Measurements from ENCODE around the gene USP35. TPM values are rescaled to one million over a fixed set of nuclear protein-coding genes. Genes with fewer than 3 reads are reported as not detected.

The USP35 gene
- total and polyA plus RNA-seq, 12 donors, result 13.6 to 75.9 (median 32.1) TPM

- no peak overlapping the region for H3K27ac ChIP-seq
- no peaks in the 10 kb centered on the region for H3K9me3 ChIP-seq (replicated peaks in 1 of 3)
- H3K4me3 ChIP-seq, result no peak overlapping the region
- WGBS, 4 donors, result 94 to 100% (median 97%) methylated on average over 5 of the region's 5 CpGs
- H3K4me1 ChIP-seq (replicated peaks in 1 of 2), result peaks cover 0 to 10% of the 10 kb centered on the region in 2 donors
- no peaks in the 10 kb centered on the region for H3K27me3 ChIP-seq
- peak in 3 of 7 donors; percentile 12 to 43 (median 12) for DNase-seq
- intact Hi-C loops (cut with DNase I), result loop anchor here in 1 of 2 donors (10.0 kb wide), 1 partner anchor 348 kb away; no protein-coding TSS in a partner anchor
- peaks cover 0 to 75% of the 10 kb centered on the region in 2 donors for H3K36me3 ChIP-seq (replicated peaks in 1 of 2)
- TF ChIP-seq CTCF (IDR thresholded peaks at IDR 0.05) (no peak), POLR2A (IDR thresholded peaks at IDR 0.05) (no peak)
These were observed 28.0 kb downstream of the USP35 start for GRCh38 chr11:78216571-78217287.

DNA sequence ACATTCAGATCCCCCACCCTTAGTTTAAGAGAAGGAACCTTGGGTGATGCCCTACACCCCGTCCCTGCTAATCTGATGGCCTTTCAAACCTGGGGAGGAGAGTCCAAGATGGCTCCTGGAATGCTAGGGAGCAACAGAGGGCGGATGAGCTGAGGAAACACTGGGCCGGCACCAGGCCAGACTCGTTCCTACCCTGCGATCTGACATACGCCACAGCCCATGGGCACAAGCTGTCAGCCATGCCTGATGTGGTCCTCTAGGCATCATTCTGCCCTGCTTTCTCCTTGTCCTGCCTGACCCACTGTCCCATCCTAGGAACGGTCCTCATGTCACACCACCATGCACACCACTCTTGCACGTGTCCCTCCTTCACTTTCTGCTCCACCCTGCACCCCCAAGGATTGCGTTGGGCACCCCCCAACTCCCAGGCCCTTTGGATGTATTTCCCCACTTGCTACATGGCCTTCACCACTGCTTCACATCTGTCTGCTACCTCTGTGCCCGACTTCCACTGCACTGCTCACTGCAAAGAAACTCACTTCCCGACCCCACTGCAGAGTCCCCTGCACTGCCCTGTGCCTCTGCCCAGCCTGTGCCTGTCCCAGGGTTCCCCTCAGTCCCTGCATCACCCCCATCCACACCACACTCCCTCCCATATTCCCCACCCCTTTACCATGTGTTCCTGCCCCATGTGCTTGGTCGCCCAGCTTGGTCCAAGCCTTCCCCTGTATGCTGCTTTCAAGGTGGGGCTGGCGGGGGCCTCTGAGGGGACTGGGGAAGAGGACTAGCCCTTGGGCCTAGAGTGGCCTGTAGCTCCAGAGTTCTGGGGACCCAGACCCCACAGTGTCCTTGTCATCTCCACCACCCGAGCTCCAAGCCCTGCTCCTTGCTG lies 29.2 kb downstream of the USP35 start:
- no peak for TF ChIP-seq POLR2A (IDR thresholded peaks at IDR 0.05)
- no peak for TF ChIP-seq CTCF (IDR thresholded peaks at IDR 0.05)
- Histone ChIP-seq H3K36me3 (replicated peaks in 1 of 2) (peaks cover 0 to 83% of the 10 kb centered on the region in 2 donors), H3K27me3 (no peaks in the 10 kb centered on the region)

DNA sequence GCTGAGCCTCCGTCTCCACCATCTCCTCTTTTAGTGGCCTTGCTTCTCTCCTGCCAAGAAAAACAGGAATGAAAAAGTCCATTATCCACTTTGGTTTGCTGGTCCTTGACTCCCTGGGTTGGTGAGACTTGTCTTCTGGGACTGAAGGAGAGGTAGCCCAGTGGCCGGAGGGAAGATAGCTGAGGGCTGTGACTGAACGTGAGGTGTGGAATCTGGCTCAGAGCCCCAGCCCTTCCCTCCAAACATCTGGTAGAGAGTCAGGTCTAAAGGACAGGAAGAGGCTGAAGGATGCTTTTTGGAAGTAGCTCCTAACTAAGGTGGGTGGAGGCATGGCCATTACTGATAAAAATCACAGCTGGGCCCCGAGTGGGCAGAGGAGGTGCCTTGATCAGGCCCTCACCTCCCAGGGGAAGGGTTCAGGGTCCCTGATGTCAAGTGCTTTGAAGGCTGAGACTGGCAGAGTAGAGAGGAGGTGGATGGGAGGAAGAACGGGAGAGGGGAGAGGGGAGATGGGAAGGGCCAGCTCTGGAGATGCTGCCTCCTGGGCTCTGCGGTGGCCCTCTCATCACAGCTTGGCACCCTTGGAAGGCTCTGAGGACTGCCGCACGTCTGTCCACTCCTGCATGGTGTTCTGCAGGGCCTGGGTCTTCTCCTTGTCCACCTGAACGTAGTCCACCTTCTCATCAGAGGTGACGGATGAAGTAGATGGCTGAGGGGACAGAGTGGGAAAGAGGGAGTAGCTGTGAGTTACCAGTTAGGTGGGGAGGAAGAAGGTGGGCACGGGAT lies 30.2 kb downstream of the USP35 start:
- Histone ChIP-seq H3K9me3 (replicated peaks in 1 of 3) (no peaks in the 10 kb centered on the region), H3K4me3 (no peak overlapping the region), H3K36me3 (replicated peaks in 1 of 2) (peaks cover 0 to 88% of the 10 kb centered on the region in 2 donors), H3K4me1 (replicated peaks in 1 of 2) (no peaks in the 10 kb centered on the region), H3K27me3 (no peaks in the 10 kb centered on the region), H3K27ac (no peak overlapping the region)
- WGBS, 4 donors, result 83 to 88% (median 87%) methylated on average over 11 of the region's 11 CpGs
- intact Hi-C loops (cut with DNase I), result loop anchor here in 1 of 2 donors (10.0 kb wide), 1 partner anchor 346 kb away; no protein-coding TSS in a partner anchor
- peak in 3 of 7 donors; percentile 13 to 41 (median 16) for DNase-seq
- TF ChIP-seq POLR2A (IDR thresholded peaks at IDR 0.05) (no peak), CTCF (IDR thresholded peaks at IDR 0.05) (no peak)

More for the DNA sequence above, 29.2 kb downstream of the USP35 start:
- DNase-seq, result peak in 3 of 7 donors; percentile 10 to 44 (median 18)
- peaks cover 0 to 5% of the 10 kb centered on the region in 2 donors for H3K4me1 ChIP-seq (replicated peaks in 1 of 2)
- intact Hi-C loops (cut with DNase I), result loop anchor here in 1 of 2 donors (10.0 kb wide), 1 partner anchor 347 kb away; no protein-coding TSS in a partner anchor
- H3K9me3 ChIP-seq (replicated peaks in 1 of 3), result no peaks in the 10 kb centered on the region
- no peak overlapping the region for H3K27ac ChIP-seq
- 92 to 96% (median 95%) methylated on average over 12 to 14 of the region's 14 CpGs for WGBS, 4 donors
- H3K4me3 ChIP-seq, result no peak overlapping the region

Measured in adrenal gland (tissue), 12 donors.